Dedifferentiated amniotic fluid mesenchymal stem cell (primary cell): Measurements from ENCODE around the gene SUCLA2.
"Not testable (repeated sequence)": the region's sequence is repeated elsewhere in the genome, so short reads cannot be mapped to it uniquely, and the experiment has no call there.

Source experiments
- DNase-seq: peaks from one replicate; pipeline ENCODE4 v3.0.0-alpha.2; 2016; ENCODE audit errors: extremely low spot score

SUCLA2 gene

DNA sequence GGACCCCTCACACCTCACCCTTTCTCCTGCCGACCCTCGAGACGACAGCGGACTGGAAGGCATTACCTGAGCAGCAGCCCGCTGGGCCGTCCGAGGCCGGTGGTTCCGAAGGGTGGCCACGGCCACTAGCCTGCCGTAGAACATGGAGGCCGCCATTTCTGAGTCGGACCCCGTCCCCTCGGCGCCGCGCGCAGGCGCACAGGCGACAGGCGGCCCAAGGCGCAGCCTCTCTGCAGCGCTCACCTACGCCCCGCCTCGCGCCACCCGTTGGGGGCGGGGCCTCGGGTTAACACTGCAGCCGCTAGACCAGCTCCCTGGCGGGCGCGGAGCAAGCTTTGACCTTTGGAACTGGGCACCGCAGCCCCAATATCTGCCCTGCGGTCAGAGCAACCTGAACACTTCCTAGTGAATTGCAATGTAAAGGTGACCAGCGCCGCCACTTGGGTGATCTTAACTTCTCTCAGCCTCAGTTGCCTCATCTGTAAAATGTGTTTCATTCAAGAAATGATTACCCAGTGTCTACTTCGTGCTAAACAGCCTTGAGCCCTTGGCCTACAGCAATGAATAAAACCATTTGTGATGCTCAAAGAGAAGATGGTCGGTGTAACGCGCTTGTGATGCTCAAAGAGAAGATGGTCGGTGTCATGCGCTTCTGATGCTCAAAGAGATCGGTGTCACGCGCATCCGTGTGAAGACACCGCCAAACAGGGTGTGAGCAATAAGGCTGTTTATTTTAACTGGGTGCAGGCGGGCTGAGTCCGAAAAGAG lies at the start of gene SUCLA2:
SUCLA2 (minus strand) TSS at position 160 of the 768 bp plus-strand sequence; CDS start at position 156, 4 bp downstream.
- peak; percentile 75 for DNase-seq

DNA sequence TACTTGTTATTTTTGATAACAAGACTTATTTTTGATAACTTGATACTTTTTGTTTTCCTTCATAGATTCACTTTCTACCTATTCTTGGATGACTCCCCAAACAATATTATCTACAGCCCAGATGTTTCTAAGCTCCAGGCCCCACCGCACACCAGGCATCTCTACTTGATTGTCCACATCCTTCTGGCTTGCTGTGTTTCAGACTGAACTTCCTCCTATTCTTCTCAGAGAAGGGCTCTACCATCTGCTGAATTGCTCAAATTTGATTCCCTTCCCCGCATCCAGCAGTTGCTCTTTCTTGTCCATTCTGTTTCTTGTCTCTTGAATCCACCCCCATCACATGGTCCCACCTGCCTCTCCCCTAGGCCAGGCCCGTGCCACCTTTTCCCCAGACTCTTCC lies 49.5 kb upstream of the SUCLA2 start:
- no peak for DNase-seq

- peak; percentile 67 for DNase-seq
These were observed 42.9 kb upstream of the SUCLA2 start for GRCh38 chr13:48043789-48044503.

- DNase-seq: no peak
These were observed 41.8 kb upstream of the SUCLA2 start for GRCh38 chr13:48042894-48043293.

DNA sequence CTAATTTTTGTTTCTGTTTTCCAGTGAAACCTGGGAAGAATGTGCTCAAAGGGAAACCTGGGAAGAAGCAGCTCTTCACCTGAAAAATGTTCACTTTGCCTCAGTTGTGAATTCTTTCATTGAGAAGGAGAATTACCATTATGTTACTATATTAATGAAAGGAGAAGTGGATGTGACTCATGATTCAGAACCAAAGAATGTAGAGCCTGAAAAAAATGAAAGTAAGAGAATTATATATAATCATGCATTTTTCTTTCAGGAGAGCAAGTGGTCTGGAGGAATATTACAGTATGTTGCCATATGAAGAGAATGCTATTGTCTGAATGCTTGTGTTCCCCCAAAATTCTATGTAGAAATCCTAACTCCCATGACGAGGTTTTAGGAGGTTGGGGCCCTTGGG lies 39.8 kb upstream of the SUCLA2 start:
- DNase-seq: peak; percentile 21

GRCh38 chr13:48040049-48040448 lies 39.0 kb upstream of the SUCLA2 start:
- DNase-seq: no peak

DNA sequence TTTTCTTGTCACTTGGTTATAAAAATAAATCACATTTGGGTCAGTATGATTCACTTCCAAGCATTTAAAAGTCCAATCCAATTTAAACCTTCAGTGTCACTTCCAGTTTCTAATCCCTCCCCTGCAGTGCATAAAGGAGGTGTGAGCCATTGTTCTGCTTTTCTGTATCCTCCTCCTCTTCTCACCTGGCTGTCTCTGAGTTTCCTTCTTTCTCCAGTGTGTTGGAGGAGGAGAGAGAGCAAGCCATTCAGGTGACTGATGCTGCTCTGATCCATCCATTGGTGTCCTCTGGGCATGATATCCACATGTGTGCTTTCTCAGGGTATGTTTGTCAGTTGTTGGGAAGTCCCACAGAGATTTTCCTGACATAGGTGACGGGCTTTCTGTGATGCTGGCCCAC lies 37.7 kb upstream of the SUCLA2 start:
- DNase-seq: no peak

DNA sequence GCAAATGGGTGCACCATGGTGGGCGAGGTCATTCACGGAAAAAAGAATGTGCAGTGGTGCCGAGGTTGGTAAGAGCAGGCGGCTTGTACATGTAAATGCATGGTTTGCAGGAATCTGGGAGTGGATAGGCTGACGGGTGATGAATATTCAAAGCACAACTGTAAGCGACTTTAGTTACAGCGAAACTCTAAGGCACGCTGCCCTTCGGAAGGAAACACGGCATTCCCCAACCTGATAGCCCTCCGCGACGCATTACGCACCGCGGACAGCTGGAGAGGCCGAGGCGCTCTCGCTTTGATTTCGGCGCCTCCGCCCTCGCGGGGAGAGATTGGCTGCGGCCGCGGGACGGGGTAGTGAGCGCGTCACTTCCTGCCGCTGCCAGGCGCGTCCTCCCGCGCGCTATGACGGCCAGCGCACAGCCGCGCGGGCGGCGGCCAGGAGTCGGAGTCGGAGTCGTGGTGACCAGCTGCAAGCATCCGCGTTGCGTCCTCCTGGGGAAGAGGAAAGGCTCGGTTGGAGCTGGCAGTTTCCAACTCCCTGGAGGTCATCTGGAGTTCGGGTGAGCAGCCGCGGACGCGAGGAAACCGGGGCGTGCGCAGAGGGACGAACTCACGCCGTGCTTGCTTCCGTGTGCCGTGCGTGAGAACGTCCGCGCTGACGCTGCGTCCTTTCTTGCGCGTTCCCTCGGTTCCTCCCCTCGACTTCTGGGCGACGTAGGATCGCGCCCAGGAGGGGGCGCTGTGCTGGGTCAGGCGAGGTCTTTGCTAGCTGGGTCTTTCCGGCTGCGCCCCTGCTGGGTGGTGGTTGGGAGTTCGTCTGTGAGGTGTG lies 36.5 kb upstream of the SUCLA2 start, which contains the start of gene NUDT15:
NUDT15 (plus strand) TSS at position 381 of the 828 bp plus-strand sequence; CDS start at position 402, 21 bp downstream.
- peak; percentile 95 for DNase-seq

DNA sequence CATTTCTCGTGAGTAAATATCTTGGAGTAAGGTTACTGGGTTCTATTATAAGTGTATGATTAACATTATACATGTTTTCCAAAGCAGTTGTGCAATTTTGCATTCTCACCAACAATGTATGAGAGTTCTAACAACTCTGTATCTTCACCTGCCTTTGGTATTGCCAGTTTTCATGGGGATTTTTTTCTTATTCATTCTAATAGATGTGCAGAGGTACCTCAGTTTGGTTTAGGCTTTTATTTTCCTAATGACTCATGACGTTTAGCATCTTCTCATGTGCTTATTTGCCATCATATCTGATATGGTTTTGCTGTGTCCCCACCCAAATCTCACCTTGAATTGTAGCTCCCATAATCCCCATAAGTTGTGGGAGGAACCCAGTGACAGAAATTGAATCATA lies 28.8 kb upstream of the SUCLA2 start:
- DNase-seq: no peak

DNA sequence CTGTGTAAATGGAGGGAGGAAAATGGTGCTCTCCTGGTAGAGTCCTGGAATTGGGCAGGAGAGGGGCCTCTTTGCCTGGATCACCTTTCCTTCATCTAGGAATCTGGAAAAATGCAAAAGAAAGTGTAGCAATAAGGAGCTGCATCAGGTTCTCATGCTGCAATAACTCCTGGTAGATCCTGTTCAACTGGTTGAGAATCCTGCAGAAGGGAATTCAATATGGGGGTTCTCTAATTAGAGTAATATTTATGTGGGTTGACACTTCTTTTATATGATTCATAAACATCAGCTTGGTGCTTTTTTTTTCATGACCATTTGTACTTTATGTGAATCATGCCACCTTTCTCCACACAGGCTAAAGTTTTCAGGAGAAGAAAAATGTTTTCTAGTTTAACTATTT lies 27.0 kb upstream of the SUCLA2 start:
- DNase-seq: no peak

GRCh38 chr13:48019796-48020195 lies 18.7 kb upstream of the SUCLA2 start:
- DNase-seq: no peak

GRCh38 chr13:48018637-48019036 lies 17.6 kb upstream of the SUCLA2 start:
- DNase-seq: no peak

GRCh38 chr13:48014359-48014758 lies 13.3 kb upstream of the SUCLA2 start:
- DNase-seq: no peak

DNA sequence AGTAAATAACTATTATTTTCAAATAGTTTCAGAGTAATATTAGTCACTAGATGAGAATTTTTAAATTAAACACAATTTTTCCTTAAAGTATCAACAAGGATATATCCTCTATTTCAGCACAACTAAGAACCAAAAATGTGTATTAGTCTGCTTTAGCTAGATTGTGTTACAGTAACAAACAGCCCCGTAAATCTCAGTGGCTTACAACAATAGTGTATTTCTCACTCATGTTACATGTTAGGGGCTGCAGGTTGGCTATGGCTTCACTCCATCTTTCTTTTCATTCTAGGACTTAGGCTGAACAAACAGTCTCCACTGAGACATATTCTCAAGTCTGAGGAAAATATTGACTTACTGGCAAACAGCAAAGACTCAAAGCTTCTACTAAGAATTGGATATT lies 11.6 kb upstream of the SUCLA2 start:
- DNase-seq: no peak

GRCh38 chr13:48010698-48011097 lies 9.6 kb upstream of the SUCLA2 start:
- DNase-seq: no peak

- DNase-seq: peak; percentile 43
These were observed 8.2 kb upstream of the SUCLA2 start for GRCh38 chr13:48009284-48009683.

DNA sequence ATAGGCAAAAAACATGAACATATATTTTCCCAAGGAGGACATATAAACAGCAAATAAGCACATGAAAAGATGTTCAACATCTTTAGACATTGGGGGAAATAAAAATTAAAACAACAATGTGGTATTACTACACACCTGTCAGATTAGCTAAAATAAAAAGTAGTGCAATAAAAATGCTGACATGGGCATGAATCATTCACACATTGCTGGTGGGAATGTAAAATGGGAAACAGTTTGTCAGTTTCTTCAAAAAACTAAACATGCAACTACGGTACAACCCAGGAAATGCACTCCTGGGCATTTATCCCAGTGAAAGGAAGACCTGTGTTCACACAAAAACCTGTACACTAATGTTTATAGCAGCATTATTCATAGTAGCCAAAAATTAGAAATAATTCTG lies 5.3 kb upstream of the SUCLA2 start:
- DNase-seq: no peak

- no peak for DNase-seq
These were observed 3.1 kb upstream of the SUCLA2 start for GRCh38 chr13:48004201-48004600.

- DNase-seq: not testable (repeated sequence)
These were observed 926 bp upstream of the SUCLA2 start for GRCh38 chr13:48001999-48002398.

- no peak for DNase-seq
These were observed 437 bp downstream of the SUCLA2 start for GRCh38 chr13:48000559-48001113.

GRCh38 chr13:47999973-48000372 lies 1.1 kb downstream of the SUCLA2 start:
- DNase-seq: no peak

GRCh38 chr13:47997384-47997783 lies 3.7 kb downstream of the SUCLA2 start:
- DNase-seq: no peak
